Stimulated activated naive CD4-positive, alpha-beta T cell treated with Interleukin-2 at 50 U/mL for 16 hours (primary cell): ENCODE results near the gene TBX6.

Experiments
- DNase-seq: peaks from one replicate; lab custom pipeline; 2025; lab: John Stamatoyannopoulos, UW

Gene TBX6

DNA sequence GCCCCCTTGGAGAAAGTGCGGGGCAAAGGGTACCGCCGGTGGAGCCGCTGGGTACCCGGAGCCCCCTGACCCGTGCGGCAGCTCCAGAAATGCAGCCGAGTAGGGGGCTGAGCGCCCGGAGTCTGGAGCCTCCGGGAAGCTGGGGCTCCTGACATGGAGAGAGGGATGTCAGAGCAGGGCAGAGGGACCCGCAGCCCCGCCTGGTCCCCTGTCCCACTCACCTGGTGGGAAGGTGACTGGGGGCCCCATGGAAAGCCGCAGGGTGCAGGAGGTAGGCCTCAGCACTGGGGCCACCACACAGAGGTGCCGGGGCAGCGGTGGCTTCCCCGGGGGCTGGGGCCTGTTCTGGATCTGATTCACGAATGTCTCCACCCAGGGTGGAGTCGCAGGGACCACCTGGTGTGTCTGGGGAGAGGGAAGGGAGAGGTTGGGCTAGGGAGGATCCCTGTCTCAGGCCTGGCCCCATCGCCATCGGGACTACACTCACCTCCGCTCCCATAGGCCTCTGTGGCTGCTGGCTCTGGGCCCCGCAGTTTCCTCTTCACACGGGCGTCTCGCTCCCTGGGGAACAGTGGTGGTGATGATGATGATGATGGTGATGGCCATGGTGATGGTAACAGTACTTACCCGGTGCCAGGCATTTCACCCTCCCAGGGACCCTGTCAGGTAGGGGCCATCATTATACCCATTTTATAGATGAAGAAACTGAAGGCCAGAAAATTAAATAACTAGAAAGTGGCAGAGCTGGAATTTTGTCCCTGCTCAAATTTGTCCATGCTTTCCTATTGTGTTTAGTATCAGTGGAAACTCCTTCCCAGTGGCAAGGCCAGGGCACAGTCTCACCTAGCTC lies 5.2 kb downstream of the TBX6 start:
- DNase-seq, result no peak

DNA sequence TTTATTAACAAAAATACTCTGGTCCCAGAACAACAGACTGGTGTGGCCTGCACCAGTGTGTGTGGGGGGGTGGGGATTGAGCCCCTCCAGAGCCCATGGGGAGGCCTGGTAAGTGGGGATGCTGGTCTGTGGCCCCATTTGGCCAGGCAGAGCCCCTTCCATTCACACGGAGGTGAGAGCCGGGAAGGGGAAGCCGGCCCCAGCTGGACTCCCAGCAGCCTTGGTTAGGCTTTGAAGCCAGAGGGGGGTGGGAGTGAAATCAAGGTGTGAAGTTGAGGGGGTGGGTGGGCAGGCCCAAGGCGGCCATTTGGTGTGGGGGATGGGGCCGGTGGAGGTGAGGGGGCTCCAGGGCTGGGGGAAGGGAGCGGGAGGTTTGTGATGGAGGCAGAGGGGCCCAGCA lies 5.9 kb downstream of the TBX6 start:
- no peak for DNase-seq

DNA sequence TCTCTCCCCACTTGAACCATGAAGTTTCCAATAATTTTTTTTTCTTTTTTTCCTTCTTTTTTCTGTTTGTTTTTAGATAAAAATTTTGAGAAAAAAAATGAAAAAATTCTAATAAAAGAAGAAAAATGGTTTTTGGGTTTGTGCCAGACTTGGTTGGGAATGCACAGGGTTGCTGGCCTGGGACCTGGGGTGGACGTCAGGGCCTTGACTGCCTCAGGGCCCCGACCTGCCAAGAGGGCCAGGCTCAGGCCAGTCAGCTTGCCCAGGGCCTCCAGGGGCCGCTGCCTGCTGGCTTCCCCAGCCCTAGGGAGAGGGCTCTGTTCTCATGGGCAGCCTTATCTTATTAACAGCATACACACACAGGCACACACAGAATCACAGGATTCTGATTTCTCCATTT lies 6.5 kb downstream of the TBX6 start:
- DNase-seq, result no peak

GRCh38 chr16:30084816-30085159 lies 6.9 kb downstream of the TBX6 start:
- DNase-seq, result no peak

GRCh38 chr16:30084096-30084815 lies 7.5 kb downstream of the TBX6 start:
- DNase-seq, result no peak

DNA sequence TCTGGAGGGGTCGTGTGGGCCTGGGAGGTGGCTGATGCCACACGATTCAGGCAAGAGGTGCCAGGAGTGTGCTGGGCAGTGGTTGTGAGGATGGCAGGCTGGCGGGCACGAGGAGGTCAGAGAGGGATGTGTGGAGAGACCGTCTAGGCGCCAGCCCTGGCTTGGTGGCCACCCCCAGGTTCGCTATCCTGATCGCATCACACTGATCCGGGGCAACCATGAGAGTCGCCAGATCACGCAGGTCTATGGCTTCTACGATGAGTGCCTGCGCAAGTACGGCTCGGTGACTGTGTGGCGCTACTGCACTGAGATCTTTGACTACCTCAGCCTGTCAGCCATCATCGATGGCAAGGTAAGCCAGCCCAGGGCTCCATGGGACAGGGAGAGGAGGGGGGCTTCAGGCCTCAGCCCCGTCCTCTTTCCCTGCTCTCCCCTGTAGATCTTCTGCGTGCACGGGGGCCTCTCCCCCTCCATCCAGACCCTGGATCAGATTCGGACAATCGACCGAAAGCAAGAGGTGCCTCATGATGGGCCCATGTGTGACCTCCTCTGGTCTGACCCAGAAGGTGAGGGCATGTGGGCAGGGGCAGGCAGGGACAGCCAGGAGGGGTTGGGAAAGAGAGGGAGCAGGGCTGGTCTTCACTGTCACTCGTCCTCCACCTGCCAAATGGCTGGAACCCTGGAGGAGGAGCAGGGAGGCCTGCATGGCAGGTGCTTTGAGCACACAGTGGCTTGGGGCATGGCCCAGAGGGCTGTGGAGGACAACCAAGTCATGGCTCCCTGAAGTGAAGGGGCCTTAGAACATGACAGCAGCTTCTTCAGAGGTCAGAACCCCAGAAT lies 8.3 kb downstream of the TBX6 start:
- DNase-seq, result no peak

- DNase-seq, result no peak
These were observed 9.1 kb downstream of the TBX6 start for GRCh38 chr16:30082545-30083090.

GRCh38 chr16:30079480-30079879 lies 12.2 kb downstream of the TBX6 start:
- no peak for DNase-seq

GRCh38 chr16:30078744-30079143 lies 13.0 kb downstream of the TBX6 start:
- DNase-seq, result no peak

GRCh38 chr16:30077656-30078055 lies 14.1 kb downstream of the TBX6 start:
- DNase-seq, result no peak

- no peak for DNase-seq
These were observed 15.4 kb downstream of the TBX6 start for GRCh38 chr16:30076276-30076791.

- peak; percentile 86 for DNase-seq
These were observed 16.0 kb downstream of the TBX6 start, which contains the start of gene PPP4C for GRCh38 chr16:30075503-30076275. Gene PPP4C (plus strand): TSS chr16:30075994. CDS start chr16:30076378, 384 bp downstream.

DNA sequence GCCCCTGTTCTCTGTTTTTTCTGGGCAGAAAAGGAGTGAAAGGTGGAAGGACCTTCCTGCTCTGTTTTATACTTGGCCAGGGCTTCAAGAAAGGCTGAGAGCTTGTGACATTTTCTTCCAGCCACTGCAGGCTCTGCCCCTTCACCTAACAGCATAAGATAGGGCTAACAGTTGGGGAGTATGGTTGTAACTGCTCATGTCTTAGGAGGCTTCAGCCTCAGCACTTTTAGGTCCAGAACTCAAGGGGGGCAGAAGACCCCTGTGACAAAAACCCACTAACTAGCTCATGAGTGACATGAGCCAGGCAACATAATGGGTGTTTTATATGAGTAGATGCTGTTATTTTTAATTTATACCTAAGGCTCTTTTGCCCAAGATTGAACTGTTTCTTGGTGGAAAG lies 21.2 kb downstream of the TBX6 start:
- no peak for DNase-seq

GRCh38 chr16:30069611-30070462 lies 21.9 kb downstream of the TBX6 start:
- DNase-seq, result no peak

DNA sequence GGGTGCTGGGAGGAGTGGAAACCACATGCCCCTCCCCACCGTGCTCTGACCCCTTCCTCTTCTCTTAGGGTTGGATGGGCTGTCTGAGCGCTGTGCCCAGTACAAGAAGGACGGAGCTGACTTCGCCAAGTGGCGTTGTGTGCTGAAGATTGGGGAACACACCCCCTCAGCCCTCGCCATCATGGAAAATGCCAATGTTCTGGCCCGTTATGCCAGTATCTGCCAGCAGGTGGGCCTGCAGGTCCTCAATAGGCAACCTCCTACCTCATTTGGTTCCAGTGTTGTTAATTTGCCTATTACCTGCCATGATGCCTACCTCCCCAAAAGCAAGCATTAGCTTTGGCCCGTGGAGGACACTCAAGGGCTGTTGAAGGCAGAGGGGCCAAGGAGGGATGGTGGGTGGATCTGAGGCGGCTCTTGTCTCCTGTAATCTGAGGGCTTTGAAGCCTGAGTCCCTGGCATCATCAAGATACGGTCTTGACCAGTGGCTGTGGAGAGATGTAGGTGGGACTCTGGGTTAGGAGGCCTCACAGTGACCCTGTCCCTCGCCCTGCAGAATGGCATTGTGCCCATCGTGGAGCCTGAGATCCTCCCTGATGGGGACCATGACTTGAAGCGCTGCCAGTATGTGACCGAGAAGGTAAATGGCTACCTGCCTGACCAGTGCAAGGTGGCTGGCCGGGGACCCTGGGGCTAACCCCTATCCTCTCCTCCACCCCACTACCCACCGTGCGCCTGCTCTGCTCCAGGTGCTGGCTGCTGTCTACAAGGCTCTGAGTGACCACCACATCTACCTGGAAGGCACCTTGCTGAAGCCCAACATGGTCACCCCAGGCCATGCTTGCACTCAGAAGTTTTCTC lies 22.7 kb downstream of the TBX6 start:
- DNase-seq, result peak; percentile 38

GRCh38 chr16:30068333-30068732 lies 23.4 kb downstream of the TBX6 start:
- DNase-seq, result no peak

GRCh38 chr16:30067584-30067916 lies 24.2 kb downstream of the TBX6 start:
- no peak for DNase-seq

GRCh38 chr16:30066761-30067583 lies 24.8 kb downstream of the TBX6 start:
- no peak for DNase-seq
